ENCODE results near the gene TSEN2. TPM values are rescaled to one million over a fixed set of nuclear protein-coding genes. Genes with fewer than 3 reads are reported as not detected.
A peak's percentile ranks its signal among the peaks of the same experiment; 100 is the strongest.

The TSEN2 gene
- total RNA-seq, 1 donor from 2014 or later: 8.6 TPM

GRCh38 chr3:12562451-12562850 is 78.2 kb downstream of the TSEN2 start:
- Mint-ChIP-seq H3K9me3 (ENCODE audit: low read depth) (peaks cover 6% of the 10 kb centered on the region), H3K4me3 (ENCODE audit: unreplicated experiment) (no peak overlapping the region), H3K4me1 (ENCODE audit: low read depth) (peaks cover 80% of the 10 kb centered on the region), H3K27ac (ENCODE audit: unreplicated experiment) (peak overlapping the region; percentile 54), H3K27me3 (ENCODE audit: low read depth) (no peaks in the 10 kb centered on the region), H3K36me3 (ENCODE audit: low read depth) (peaks cover 9% of the 10 kb centered on the region)
- no peak for DNase-seq (ENCODE audit: low spot score)
- no peak for TF ChIP-seq CTCF (IDR thresholded peaks at IDR 0.05)

GRCh38 chr3:12566976-12567375 is 82.7 kb downstream of the TSEN2 start:
- TF ChIP-seq CTCF (IDR thresholded peaks at IDR 0.05): no peak
- peaks cover 54% of the 10 kb centered on the region for H3K4me1 Mint-ChIP-seq (ENCODE audit: low read depth)
- H3K27ac Mint-ChIP-seq (ENCODE audit: unreplicated experiment): no peak overlapping the region
- H3K36me3 Mint-ChIP-seq (ENCODE audit: low read depth): peaks cover 30% of the 10 kb centered on the region
- H3K4me3 Mint-ChIP-seq (ENCODE audit: unreplicated experiment): no peak overlapping the region
- H3K9me3 Mint-ChIP-seq (ENCODE audit: low read depth): peaks cover 6% of the 10 kb centered on the region
- no peaks in the 10 kb centered on the region for H3K27me3 Mint-ChIP-seq (ENCODE audit: low read depth)
- no peak for DNase-seq (ENCODE audit: low spot score)

- Mint-ChIP-seq H3K9me3 (ENCODE audit: low read depth) (peaks cover 6% of the 10 kb centered on the region), H3K27ac (ENCODE audit: unreplicated experiment) (no peak overlapping the region), H3K27me3 (ENCODE audit: low read depth) (no peaks in the 10 kb centered on the region), H3K36me3 (ENCODE audit: low read depth) (peaks cover 40% of the 10 kb centered on the region), H3K4me1 (ENCODE audit: low read depth) (peaks cover 38% of the 10 kb centered on the region), H3K4me3 (ENCODE audit: unreplicated experiment) (no peak overlapping the region)
- TF ChIP-seq CTCF (IDR thresholded peaks at IDR 0.05): no peak
- DNase-seq (ENCODE audit: low spot score): no peak
Observed at GRCh38 chr3:12568747-12569146, 84.5 kb downstream of the TSEN2 start.

- peaks cover 45% of the 10 kb centered on the region for H3K36me3 Mint-ChIP-seq (ENCODE audit: low read depth)
- H3K27ac Mint-ChIP-seq (ENCODE audit: unreplicated experiment): no peak overlapping the region
- no peak overlapping the region for H3K4me3 Mint-ChIP-seq (ENCODE audit: unreplicated experiment)
- DNase-seq (ENCODE audit: low spot score): no peak
- TF ChIP-seq CTCF (IDR thresholded peaks at IDR 0.05): no peak
- no peaks in the 10 kb centered on the region for H3K27me3 Mint-ChIP-seq (ENCODE audit: low read depth)
- peaks cover 6% of the 10 kb centered on the region for H3K9me3 Mint-ChIP-seq (ENCODE audit: low read depth)
- peaks cover 29% of the 10 kb centered on the region for H3K4me1 Mint-ChIP-seq (ENCODE audit: low read depth)
Observed at GRCh38 chr3:12569836-12570235, 85.6 kb downstream of the TSEN2 start.

GRCh38 chr3:12571986-12572385 is 87.7 kb downstream of the TSEN2 start:
- H3K4me1 Mint-ChIP-seq (ENCODE audit: low read depth): peaks cover 20% of the 10 kb centered on the region
- H3K36me3 Mint-ChIP-seq (ENCODE audit: low read depth): peaks cover 49% of the 10 kb centered on the region
- no peak overlapping the region for H3K4me3 Mint-ChIP-seq (ENCODE audit: unreplicated experiment)
- H3K27ac Mint-ChIP-seq (ENCODE audit: unreplicated experiment): no peak overlapping the region
- no peaks in the 10 kb centered on the region for H3K27me3 Mint-ChIP-seq (ENCODE audit: low read depth)
- DNase-seq (ENCODE audit: low spot score): no peak
- no peaks in the 10 kb centered on the region for H3K9me3 Mint-ChIP-seq (ENCODE audit: low read depth)
- no peak for TF ChIP-seq CTCF (IDR thresholded peaks at IDR 0.05)

Data from chondrocyte (in vitro differentiated cells).